ENCODE data around the gene TCEA3. TPM values are rescaled to one million over a fixed set of nuclear protein-coding genes. Genes with fewer than 3 reads are reported as not detected.

The TCEA3 gene
- total and polyA plus RNA-seq, 10 of the 15 experiments (the other 5 are each of a cell fraction or from before 2014, with no cell fraction given): 0.06 to 0.23 (median 0.08) TPM; not detected in 7

DNA sequence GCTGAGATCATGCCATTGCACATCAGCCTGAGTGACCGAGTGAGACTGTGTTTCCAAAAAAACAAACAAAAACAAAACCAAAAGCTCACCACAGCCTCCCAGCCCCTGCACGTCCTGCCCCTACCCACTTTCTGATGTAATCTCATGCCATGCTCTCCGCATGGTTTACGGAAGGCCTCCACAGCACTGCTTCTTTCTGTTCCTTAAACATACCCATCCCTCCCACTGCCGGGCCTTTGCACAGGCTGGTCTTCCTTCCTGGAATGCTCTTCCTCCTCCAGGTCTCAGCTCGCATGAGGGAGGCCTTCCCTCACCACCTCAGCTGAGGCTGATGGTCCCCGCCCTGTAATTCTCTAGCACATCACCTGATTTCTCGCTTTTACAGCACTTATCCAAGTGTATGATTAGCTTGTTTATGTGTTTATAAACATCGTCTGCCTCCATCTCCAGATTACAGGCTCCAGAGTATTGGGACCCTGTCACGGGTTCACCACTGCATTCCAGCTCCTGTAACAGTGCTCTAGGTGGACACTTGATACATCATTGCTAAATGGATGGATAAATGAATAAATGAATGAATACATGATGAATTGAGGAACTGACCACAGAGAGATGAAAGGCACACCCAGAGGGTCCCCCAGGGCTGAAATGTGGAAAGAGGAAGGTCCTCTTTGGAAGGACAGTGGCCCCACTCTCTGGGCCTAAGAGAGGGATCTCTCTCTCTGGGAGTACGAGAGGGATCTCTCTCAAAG is 22.1 kb downstream of the TCEA3 start:
- DNase-seq (ENCODE audit: low read depth, low spot score): no peak
- Histone ChIP-seq H4K20me1 (ENCODE audit: control insufficient read depth, insufficient read depth) (no peaks in the 10 kb centered on the region), H3K79me2 (ENCODE audit: control insufficient read depth, insufficient read depth, low read length) (no peaks in the 10 kb centered on the region), H3K4me2 (ENCODE audit: control insufficient read depth, insufficient read depth) (no peak overlapping the region), H3K27me3 (replicated peaks in 1 of 2; ENCODE audit: control insufficient read depth in 2 of 2, insufficient read depth in 2 of 2, low read length in 1 of 2) (0 out of 4 replicates have a peak, but pooled peaks cover 0 to 3% of the 10 kb centered on the region in 2 experiments), H3K9ac (ENCODE audit: control insufficient read depth, insufficient read depth, low read length) (no peak overlapping the region), H2AFZ (ENCODE audit: control insufficient read depth, low read depth, low read length) (no peak overlapping the region), H3K9me3 (replicated peaks; ENCODE audit: control insufficient read depth, insufficient read depth, low read length) (no peaks in the 10 kb centered on the region), H3K36me3 (ENCODE audit: control insufficient read depth in 2 of 2, insufficient read depth in 2 of 2, low read length in 1 of 2) (no peaks in the 10 kb centered on the region), H3K27ac (ENCODE audit: control insufficient read depth, insufficient read depth) (no peak overlapping the region), H3K4me1 (ENCODE audit: control insufficient read depth, insufficient read depth, low read length) (0 out of 2 replicates have a peak, but pooled peaks cover 5% of the 10 kb centered on the region), H3K4me3 (no peak overlapping the region)
- BruUV-seq (replicated peaks): no TSS peak
- ChIA-PET POLR2A (interaction anchor here (0.6 kb wide), 2 partner anchors 13 to 136 kb away, joined by 3 to 7 read pairs; no protein-coding TSS in a partner anchor), CTCF (interaction anchor here (0.6 to 3.1 kb wide), 12 partner anchors 8 to 307 kb away, joined by 3 to 17 read pairs (median 4); partner anchors contain the start of gene HNRNPR), SMC1A (ENCODE audit: uncharacterized antibody, unreplicated experiment) (interaction anchor here (0.5 to 2.7 kb wide), 7 partner anchors 8 to 415 kb away, joined by 3 to 11 read pairs (median 3); no protein-coding TSS in a partner anchor), RAD21 (ENCODE audit: unreplicated experiment) (interaction anchor here (1.2 to 1.3 kb wide), 2 partner anchors 58 to 218 kb away, joined by 4 read pairs; no protein-coding TSS in a partner anchor)
- intact Hi-C loops (cut with micrococcal nuclease; ENCODE audit: unreplicated experiment): loop anchor here (5.0 kb wide), 4 partner anchors 60 to 425 kb away; partner anchors contain the start of genes HNRNPR and HTR1D
- in situ Hi-C loops (cut with MboI): no loop called here
- no peak for FAIRE-seq
- no peak for ATAC-seq
- WGBS (ENCODE audit: insufficient coverage, insufficient replicate concordance, low lambda C conversion rate, missing lambda C conversion rate): 59% methylated on average over 11 of the region's 11 CpGs
- TF ChIP-seq, protein P1, sequence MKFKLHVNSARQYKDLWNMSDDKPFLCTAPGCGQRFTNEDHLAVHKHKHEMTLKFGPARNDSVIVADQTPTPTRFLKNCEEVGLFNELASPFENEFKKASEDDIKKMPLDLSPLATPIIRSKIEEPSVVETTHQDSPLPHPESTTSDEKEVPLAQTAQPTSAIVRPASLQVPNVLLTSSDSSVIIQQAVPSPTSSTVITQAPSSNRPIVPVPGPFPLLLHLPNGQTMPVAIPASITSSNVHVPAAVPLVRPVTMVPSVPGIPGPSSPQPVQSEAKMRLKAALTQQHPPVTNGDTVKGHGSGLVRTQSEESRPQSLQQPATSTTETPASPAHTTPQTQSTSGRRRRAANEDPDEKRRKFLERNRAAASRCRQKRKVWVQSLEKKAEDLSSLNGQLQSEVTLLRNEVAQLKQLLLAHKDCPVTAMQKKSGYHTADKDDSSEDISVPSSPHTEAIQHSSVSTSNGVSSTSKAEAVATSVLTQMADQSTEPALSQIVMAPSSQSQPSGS (IDR thresholded peaks at IDR 0.05; ENCODE audit: low read length): no peak
- TF ChIP-seq, protein P2, sequence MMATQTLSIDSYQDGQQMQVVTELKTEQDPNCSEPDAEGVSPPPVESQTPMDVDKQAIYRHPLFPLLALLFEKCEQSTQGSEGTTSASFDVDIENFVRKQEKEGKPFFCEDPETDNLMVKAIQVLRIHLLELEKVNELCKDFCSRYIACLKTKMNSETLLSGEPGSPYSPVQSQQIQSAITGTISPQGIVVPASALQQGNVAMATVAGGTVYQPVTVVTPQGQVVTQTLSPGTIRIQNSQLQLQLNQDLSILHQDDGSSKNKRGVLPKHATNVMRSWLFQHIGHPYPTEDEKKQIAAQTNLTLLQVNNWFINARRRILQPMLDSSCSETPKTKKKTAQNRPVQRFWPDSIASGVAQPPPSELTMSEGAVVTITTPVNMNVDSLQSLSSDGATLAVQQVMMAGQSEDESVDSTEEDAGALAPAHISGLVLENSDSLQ (IDR thresholded peaks at IDR 0.05): no peak
- TF ChIP-seq, protein P3, sequence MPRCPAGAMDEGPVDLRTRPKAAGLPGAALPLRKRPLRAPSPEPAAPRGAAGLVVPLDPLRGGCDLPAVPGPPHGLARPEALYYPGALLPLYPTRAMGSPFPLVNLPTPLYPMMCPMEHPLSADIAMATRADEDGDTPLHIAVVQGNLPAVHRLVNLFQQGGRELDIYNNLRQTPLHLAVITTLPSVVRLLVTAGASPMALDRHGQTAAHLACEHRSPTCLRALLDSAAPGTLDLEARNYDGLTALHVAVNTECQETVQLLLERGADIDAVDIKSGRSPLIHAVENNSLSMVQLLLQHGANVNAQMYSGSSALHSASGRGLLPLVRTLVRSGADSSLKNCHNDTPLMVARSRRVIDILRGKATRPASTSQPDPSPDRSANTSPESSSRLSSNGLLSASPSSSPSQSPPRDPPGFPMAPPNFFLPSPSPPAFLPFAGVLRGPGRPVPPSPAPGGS (IDR thresholded peaks at IDR 0.05; ENCODE audit: borderline replicate concordance, insufficient read depth, low read depth, low read length, poor library complexity, severe bottlenecking): no peak
- TF ChIP-seq CBFB (IDR thresholded peaks at IDR 0.05; ENCODE audit: low read depth) (no peak), NFYB (IDR thresholded peaks at IDR 0.05; ENCODE audit: insufficient read depth, low read depth, low read length) (no peak), PAX8 (IDR thresholded peaks at IDR 0.05) (no peak)
- TF ChIP-seq, protein P4, sequence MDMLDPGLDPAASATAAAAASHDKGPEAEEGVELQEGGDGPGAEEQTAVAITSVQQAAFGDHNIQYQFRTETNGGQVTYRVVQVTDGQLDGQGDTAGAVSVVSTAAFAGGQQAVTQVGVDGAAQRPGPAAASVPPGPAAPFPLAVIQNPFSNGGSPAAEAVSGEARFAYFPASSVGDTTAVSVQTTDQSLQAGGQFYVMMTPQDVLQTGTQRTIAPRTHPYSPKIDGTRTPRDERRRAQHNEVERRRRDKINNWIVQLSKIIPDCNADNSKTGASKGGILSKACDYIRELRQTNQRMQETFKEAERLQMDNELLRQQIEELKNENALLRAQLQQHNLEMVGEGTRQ (IDR thresholded peaks at IDR 0.05; ENCODE audit: borderline replicate concordance, low read depth, low read length): no peak
- TF ChIP-seq, protein P5, sequence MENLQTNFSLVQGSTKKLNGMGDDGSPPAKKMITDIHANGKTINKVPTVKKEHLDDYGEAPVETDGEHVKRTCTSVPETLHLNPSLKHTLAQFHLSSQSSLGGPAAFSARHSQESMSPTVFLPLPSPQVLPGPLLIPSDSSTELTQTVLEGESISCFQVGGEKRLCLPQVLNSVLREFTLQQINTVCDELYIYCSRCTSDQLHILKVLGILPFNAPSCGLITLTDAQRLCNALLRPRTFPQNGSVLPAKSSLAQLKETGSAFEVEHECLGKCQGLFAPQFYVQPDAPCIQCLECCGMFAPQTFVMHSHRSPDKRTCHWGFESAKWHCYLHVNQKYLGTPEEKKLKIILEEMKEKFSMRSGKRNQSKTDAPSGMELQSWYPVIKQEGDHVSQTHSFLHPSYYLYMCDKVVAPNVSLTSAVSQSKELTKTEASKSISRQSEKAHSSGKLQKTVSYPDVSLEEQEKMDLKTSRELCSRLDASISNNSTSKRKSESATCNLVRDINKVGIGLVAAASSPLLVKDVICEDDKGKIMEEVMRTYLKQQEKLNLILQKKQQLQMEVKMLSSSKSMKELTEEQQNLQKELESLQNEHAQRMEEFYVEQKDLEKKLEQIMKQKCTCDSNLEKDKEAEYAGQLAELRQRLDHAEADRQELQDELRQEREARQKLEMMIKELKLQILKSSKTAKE (IDR thresholded peaks at IDR 0.05; ENCODE audit: low read depth, poor library complexity, severe bottlenecking): no peak
- TF ChIP-seq, protein P6, sequence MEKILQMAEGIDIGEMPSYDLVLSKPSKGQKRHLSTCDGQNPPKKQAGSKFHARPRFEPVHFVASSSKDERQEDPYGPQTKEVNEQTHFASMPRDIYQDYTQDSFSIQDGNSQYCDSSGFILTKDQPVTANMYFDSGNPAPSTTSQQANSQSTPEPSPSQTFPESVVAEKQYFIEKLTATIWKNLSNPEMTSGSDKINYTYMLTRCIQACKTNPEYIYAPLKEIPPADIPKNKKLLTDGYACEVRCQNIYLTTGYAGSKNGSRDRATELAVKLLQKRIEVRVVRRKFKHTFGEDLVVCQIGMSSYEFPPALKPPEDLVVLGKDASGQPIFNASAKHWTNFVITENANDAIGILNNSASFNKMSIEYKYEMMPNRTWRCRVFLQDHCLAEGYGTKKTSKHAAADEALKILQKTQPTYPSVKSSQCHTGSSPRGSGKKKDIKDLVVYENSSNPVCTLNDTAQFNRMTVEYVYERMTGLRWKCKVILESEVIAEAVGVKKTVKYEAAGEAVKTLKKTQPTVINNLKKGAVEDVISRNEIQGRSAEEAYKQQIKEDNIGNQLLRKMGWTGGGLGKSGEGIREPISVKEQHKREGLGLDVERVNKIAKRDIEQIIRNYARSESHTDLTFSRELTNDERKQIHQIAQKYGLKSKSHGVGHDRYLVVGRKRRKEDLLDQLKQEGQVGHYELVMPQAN (conservative IDR thresholded peaks at IDR 0.05): no peak
- TF ChIP-seq, protein P7, sequence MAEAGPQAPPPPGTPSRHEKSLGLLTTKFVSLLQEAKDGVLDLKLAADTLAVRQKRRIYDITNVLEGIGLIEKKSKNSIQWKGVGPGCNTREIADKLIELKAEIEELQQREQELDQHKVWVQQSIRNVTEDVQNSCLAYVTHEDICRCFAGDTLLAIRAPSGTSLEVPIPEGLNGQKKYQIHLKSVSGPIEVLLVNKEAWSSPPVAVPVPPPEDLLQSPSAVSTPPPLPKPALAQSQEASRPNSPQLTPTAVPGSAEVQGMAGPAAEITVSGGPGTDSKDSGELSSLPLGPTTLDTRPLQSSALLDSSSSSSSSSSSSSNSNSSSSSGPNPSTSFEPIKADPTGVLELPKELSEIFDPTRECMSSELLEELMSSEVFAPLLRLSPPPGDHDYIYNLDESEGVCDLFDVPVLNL (IDR thresholded peaks at IDR 0.05; ENCODE audit: low read depth, low read length): no peak
